Adrenal gland (tissue), 5 donors: ENCODE results near the gene ABLIM2.

Source experiments
- CTCF ChIP-seq, 6 experiments: fragments of 450-650 bp in 4 of 6; fragments of 200-600 bp in 2 of 6; sonication (generic) in 1 of 6; IDR thresholded peaks; 1 replicate in 5 of 6; 2 replicates in 1 of 6; pipeline versions ENCODE4 v1.5.1 to v1.8.0; 2016 to 2021; ENCODE audit warnings: antibody characterized with exemption in 6 of 6, mild to moderate bottlenecking in 2 of 6, moderate library complexity in 1 of 6
- POLR2A ChIP-seq, 2 donors: fragments of 450-650 bp; IDR thresholded peaks; one replicate each; pipeline ENCODE4 v1.6.1; 2017; ENCODE audit warnings: antibody characterized with exemption in 2 of 2, mild to moderate bottlenecking in 2 of 2, moderate library complexity in 1 of 2
- donor health status: DM: no; HTN: no; CAD: no.

GRCh38 chr4:8012517-8012916, 146.1 kb downstream of the ABLIM2 start:
- no peak for TF ChIP-seq POLR2A (IDR thresholded peaks at IDR 0.05)
- no peak for TF ChIP-seq CTCF (IDR thresholded peaks at IDR 0.05)
